Measurements from ENCODE around the gene PLCG2.

- TF ChIP-seq CTCF (IDR thresholded peaks at IDR 0.05) (no peak), POLR2A (IDR thresholded peaks at IDR 0.05) (no peak)
Observed at GRCh38 chr16:81843243-81843582, 64.1 kb downstream of the PLCG2 start.
